Erythroblast (primary cell): ENCODE measurements around the gene SIL1.

Source experiments
- DNase-seq, 2 experiments: peaks; one replicate each; lab custom pipeline; 2025; lab: John Stamatoyannopoulos, UW
- GATA1 ChIP-seq: IDR thresholded peaks from 2 replicates; pipeline ENCODE4 v1.6.1; 2011; ENCODE audit warnings: low read depth, mild to moderate bottlenecking, control low read depth, low read length, moderate library complexity
- POLR2A ChIP-seq: IDR thresholded peaks from 2 replicates; pipeline ENCODE4 v1.6.1; 2011; ENCODE audit warnings: mild to moderate bottlenecking, low read length

Gene SIL1

DNA sequence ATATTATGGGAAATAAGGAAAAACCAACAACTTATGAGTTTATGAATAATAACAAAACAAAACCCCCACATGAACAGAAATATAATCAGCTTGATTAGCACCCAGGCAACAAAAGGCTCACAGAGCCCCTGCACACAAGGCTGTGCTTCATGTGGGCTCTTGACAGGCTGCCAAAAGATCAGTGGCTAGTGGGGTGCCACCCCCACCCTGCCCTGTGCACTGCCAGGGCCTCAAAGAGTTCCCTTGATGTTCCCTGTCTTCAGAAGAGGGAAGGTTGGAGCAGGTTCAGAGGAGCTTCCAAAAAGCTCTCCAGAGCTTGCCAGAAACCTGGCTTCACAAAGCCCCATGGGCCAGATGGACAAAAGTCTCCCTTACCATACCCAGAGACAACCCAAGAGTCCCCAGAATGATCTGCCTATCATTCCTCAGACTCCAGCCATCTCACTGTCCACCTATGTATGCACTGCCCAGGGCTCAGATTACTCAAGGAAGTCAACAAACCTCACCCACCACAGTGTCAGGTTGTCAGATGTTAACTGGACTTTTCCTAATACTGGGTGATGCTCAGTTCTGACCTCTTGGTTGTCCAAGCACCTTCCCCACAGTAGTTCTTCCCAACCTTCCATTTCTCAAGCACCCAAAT is 87.5 kb downstream of the SIL1 start:
- no peak for DNase-seq
- TF ChIP-seq GATA1: no peak
- no peak for TF ChIP-seq POLR2A

DNA sequence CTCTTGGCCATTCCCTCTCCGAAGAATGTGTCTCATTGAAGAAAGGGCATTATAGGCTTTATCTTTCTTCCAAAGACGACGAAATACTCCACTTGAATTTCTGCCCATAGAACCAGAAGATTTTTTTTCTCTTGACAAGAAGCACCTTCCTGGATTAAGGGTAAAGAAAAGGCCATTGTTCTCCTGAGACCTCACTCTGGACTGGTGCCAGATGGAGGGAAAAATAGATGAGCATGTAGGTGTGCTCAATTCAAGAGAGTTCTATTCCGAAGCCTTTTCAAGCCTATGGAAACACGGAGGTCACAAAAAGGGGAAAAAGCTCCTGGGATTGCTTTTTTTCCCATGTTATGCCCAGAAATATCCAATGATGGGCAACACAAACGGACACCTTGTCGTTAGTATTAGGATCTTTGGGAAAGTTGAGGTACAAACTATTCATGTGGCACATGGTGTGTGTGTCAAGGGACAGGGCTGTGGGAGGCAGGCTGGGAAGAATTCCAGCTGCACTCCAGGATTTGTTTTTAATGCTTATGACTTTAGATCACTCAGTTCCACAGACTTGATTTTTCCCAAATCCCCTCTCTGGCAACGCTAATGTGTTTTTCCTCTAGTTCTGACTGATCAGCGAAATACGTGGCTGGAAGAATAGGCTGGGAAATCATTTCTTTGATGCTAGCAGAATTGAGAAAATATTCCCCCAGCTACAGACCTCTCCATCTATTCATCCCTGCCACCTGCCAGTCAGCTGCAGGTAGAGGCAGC is 89.9 kb downstream of the SIL1 start:
- no peak for DNase-seq
- TF ChIP-seq GATA1 (no peak), POLR2A (no peak)

DNA sequence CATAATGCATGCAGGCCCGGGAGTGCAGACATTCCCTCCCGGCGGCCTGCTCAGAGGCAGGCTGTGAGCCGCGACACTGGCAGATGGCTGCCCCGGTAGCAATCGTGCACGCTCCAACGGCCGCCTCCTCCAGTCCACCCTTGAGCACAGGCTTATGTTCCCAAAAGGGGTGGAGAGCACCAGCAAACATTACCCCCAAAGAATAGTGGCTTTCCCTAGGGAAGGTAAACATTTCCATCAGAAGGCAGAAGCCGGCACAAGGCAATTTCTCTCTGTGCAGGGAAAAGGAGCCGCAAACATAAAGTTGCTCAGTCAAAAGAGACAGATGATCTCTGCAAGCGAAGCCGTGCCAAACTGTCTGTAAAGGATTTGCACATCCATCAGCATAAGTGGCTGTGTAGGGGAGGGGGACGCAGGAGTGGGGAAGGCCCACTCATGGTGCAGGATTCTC is 92.5 kb downstream of the SIL1 start:
- no peak for DNase-seq
- TF ChIP-seq GATA1: no peak
- no peak for TF ChIP-seq POLR2A

GRCh38 chr5:139104577-139105276 is 93.4 kb downstream of the SIL1 start:
- DNase-seq: no peak
- no peak for TF ChIP-seq POLR2A
- no peak for TF ChIP-seq GATA1

DNA sequence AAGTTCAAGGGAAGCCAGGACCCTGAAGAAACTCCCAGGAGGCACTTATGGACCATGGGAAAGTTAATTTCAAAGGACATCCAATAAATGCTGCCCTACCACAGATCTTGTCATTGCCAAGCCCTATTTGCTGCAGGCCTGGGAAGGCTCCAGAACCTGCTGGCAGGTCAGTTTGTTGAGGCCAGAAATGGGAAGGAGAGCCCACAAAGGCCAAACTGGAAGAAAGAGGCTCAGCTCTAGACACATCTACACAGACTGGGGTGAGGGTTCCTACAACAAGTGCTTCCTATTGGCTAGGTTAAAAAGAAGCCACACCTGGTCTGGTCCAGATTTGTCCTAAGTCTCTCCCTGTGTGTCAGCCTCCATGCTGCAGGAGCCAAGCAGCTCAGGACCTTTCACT is 94.4 kb downstream of the SIL1 start:
- TF ChIP-seq POLR2A (no peak), GATA1 (no peak)
- no peak for DNase-seq

GRCh38 chr5:139100825-139101224 is 97.3 kb downstream of the SIL1 start:
- TF ChIP-seq GATA1: no peak
- TF ChIP-seq POLR2A: no peak
- DNase-seq: no peak

- TF ChIP-seq GATA1 (no peak), POLR2A (no peak)
- DNase-seq: no peak
These were observed 103.7 kb downstream of the SIL1 start for GRCh38 chr5:139094154-139095131.

DNA sequence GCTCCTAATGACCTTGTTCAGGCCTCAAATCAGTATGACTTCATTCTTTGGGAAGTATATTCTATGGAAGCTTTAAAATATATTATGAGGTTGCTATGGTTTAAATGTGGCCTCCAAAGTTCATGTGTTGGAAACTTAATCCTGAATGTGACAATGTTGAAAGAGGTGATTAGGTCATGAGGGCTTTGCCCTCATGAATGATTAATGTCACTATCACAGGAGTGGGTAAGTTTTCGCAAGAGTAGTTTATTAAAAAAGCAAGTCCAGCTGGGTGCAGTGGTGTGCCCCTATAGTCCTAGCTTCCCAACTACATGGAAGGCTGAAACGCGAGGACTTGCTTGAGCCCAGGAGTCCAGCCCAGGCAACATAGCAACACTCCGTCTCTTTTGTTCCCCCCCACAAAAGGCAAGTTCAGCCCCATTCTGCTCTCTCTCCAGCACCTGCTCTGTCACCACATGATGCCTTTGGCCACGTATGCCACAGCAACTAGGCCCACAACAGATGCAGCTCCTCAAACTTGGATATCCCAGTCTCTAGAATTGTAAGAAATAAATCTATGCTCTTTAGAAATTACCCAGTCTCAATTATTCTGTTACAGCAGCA is 105.3 kb downstream of the SIL1 start:
- DNase-seq: no peak
- TF ChIP-seq POLR2A: no peak
- no peak for TF ChIP-seq GATA1

DNA sequence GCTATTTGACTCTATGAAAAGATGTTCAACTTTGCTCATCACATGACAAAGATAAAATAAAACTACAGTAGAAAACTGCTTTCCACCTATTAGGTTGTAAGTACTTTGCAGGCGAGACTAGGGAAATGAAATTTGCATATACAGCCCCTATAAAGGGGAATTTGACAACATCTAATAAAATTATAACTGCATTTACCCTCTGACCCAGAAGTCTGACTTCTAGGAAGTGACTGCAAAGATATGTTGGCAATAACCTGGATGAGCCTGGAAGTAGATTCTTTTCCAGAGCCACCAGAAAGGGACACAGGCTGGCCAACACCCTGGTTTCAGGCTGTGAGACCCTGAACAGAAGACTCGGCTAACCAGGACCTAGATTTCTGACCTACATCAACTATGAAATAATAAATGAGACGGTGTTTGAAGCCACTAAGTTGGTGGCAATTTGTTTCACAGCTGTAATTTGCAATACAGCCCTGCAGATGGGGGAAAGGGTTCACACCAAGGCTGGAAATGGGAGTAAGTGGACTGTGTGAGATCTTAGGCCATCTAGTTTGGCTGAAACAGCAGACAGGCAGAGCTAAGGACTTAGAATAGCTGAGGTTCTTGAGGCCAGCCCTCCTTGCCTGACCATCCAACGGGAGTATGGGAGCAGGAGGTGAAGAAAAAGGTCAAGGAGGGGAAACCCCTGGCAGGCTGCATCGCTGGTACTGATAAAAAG is 106.6 kb downstream of the SIL1 start:
- DNase-seq: peak; percentile 10 to 13
- TF ChIP-seq POLR2A: no peak
- TF ChIP-seq GATA1: no peak

DNA sequence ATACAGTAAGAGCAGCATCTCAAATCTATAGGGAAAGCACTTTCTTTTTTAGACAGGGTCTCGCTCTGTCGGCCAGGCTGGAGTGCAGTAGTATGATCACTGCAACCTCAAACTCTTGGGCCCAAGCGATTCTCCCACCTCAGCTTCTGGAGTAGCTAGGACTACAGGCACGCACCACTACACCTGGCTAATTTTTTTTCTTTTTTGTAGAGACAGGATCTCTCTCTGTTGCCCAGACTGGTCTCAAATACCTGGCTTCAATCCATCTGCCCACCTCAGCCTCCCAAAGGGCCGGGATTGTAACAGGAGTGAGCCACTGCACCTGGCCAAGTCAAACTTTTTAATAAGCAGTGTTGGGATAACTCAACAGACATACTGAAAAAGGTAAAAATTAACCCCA is 107.6 kb downstream of the SIL1 start:
- no peak for TF ChIP-seq GATA1
- no peak for TF ChIP-seq POLR2A
- no peak for DNase-seq

- no peak for TF ChIP-seq GATA1
- no peak for TF ChIP-seq POLR2A
- no peak for DNase-seq
These were observed 110.1 kb downstream of the SIL1 start for GRCh38 chr5:139088024-139088423.

DNA sequence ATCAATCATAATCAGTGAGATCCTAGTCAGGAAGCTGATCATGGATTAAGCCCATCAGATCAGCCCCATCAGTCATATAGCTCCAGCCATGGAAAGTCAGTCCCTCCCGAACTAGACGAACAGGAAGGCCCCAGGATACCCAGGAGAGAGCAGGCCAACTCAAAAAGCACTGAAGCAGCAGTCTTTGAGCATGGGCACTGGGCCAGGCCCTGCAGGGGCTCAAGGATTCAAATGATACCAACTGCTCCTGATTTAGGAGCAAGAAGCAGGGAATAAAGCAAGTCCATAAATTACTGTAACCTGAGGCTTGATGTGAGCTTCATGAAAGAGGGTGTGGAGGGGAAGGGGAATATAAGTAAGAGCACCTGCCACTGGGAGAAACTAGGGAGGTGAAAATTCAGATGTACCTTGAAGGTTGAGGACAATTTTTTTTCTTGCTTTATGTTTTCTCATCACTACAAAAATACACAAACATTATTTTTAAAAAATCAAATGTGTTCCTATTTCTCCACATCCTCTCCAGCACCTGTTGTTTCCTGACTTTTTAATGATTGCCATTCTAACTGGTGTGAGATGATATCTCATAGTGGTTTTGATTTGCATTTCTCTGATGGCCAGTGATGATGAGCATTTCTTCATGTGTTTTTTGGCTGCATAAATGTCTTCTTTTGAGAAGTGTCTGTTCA is 115.2 kb downstream of the SIL1 start:
- DNase-seq: no peak

More for the DNA sequence above, 115.2 kb downstream of the SIL1 start:
- TF ChIP-seq GATA1 (no peak), POLR2A (no peak)
